Spinal cord (tissue), 10 donors: Measurements from ENCODE around the gene MYH14. TPM values are rescaled to one million over a fixed set of nuclear protein-coding genes. Genes with fewer than 3 reads are reported as not detected.

ENCODE experiments used
- DNase-seq, 6 donors: peaks; one replicate each; pipeline versions ENCODE4 v3.0.0 to v3.0.0-alpha.2; 2013 to 2015; ENCODE audit warnings: low spot score in 6 of 6, low read depth in 4 of 6
- H3K27ac ChIP-seq: one replicate; pipeline ENCODE4 v1.5.1; 2013; ENCODE audit warnings: low read depth, low read length, control low read depth
- H3K27me3 ChIP-seq: one replicate; pipeline ENCODE4 v1.6.1; 2013; ENCODE audit warnings: low read length; ENCODE audit not compliant: control insufficient read depth, insufficient read depth
- H3K36me3 ChIP-seq: one replicate; pipeline ENCODE4 v1.6.1; 2013; ENCODE audit warnings: low read length; ENCODE audit not compliant: control insufficient read depth, insufficient read depth
- H3K4me1 ChIP-seq: one replicate; pipeline ENCODE4 v1.6.1; 2013; ENCODE audit warnings: low read length; ENCODE audit not compliant: control insufficient read depth, insufficient read depth
- H3K4me3 ChIP-seq: one replicate; pipeline ENCODE4 v1.5.1; 2013; ENCODE audit warnings: low read depth, low read length, control low read depth
- H3K9me3 ChIP-seq: one replicate; pipeline ENCODE4 v1.6.1; 2013; ENCODE audit warnings: low read length; ENCODE audit not compliant: control insufficient read depth, insufficient read depth
- WGBS: methylation state at CpG from one replicate; pipeline ENCODE4 v1.1.5; 2013; ENCODE audit warnings: missing lambda C conversion rate; ENCODE audit not compliant: insufficient coverage; 5-methylcytosine and 5-hydroxymethylcytosine counted together
- polyA plus RNA-seq, 2 donors: library from polyadenylated mRNA; unstranded; fragments of 120-200 nt; gene quantifications; one replicate each; pipeline ENCODE4 v1.2.1, GENCODE V29; 2013; ENCODE audit not compliant: insufficient read length in 2 of 2
- total RNA-seq, 2 donors: library from RNA; depleted of rRNA in 1 of 2; stranded (reverse); fragments of 120-200 nt in 1 of 2; fragments of >200 nt in 1 of 2; gene quantifications; one replicate each; pipeline versions ENCODE4 v1.2.3 to v1.2.4, GENCODE V29; 2013 to 2014
- donor health status: healthy.

MYH14 gene
- total and polyA plus RNA-seq, 4 donors, result 4.1 to 16.8 (median 10.9) TPM

DNA sequence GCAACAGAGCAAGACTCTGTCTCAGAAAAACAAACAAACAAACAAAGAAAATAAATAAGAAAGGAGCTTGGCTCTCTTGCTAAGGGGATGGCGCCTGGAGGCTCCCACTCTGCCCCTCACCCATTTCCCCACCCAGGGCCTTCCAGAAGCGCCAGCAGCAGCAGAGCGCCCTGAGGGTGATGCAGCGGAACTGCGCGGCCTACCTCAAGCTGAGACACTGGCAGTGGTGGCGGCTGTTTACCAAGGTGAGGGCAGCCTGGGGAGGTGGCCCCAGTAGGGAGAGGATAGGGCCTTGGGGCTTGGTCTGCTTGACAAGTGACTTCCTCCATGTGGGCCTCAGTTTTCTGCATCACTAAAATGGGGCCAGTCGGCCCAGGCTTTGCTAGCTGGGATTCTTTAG is 59.8 kb downstream of the MYH14 start:
- H3K4me1 ChIP-seq, result no peaks in the 10 kb centered on the region
- H3K27me3 ChIP-seq, result no peaks in the 10 kb centered on the region
- DNase-seq, result no peak
- H3K4me3 ChIP-seq, result no peak overlapping the region
- 92% methylated on average over 5 of the region's 8 CpGs for WGBS
- no peak overlapping the region for H3K27ac ChIP-seq
- H3K36me3 ChIP-seq, result peaks cover 62% of the 10 kb centered on the region
- no peaks in the 10 kb centered on the region for H3K9me3 ChIP-seq

GRCh38 chr19:50264483-50265186 is 61.2 kb downstream of the MYH14 start:
- Histone ChIP-seq H3K9me3 (no peaks in the 10 kb centered on the region), H3K27me3 (no peaks in the 10 kb centered on the region), H3K4me3 (no peak overlapping the region), H3K36me3 (peaks cover 62% of the 10 kb centered on the region), H3K4me1 (no peaks in the 10 kb centered on the region), H3K27ac (no peak overlapping the region)
- DNase-seq, result no peak
- WGBS, result 90% methylated on average over 8 of the region's 8 CpGs

DNA sequence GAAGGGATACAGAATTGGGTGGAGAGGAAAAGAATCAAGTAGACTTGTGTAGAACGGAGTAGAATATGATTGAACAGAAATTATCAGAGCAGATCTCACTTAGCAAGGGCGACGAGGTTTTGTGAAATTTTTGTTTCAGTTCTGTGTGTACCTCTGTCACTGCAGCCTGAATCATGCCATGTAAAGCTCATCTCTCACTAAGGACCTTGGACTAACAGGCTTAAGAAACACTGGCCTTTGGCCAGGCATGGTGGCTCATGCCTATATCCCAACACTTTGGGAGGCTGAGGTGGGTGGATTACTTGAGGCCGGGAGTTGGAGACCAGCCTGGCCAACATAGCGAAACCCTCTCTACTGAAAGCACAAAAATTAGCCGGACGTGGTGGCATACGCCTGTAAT is 62.6 kb downstream of the MYH14 start:
- 100% methylated on average over 4 of the region's 8 CpGs for WGBS
- no peak for DNase-seq

DNA sequence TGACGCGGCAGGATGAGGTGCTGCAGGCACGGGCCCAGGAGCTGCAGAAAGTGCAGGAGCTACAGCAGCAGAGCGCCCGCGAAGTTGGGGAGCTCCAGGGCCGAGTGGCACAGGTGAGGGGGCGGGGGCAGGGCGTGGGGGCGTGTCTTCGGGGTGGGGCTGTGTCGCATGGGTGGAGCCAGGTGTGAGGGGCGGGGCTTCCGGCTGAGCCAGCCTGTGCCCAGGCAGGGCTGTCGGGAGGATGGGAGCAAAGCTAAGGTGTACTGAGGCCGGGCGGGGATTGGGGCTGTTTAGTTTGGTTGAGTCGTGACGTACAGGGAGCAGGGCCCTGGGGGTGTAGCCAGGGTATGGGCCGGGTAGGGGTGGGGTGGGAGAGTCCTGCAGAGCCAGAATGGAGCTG is 63.5 kb downstream of the MYH14 start:
- WGBS, result 21% methylated on average over 20 of the region's 20 CpGs
- H3K36me3 ChIP-seq, result peaks cover 62% of the 10 kb centered on the region

More for the DNA sequence above, 62.6 kb downstream of the MYH14 start:
- no peaks in the 10 kb centered on the region for H3K9me3 ChIP-seq
- no peaks in the 10 kb centered on the region for H3K4me1 ChIP-seq
- peaks cover 60% of the 10 kb centered on the region for H3K36me3 ChIP-seq
- H3K4me3 ChIP-seq, result no peak overlapping the region
- H3K27ac ChIP-seq, result no peak overlapping the region
- H3K27me3 ChIP-seq, result no peaks in the 10 kb centered on the region

GRCh38 chr19:50268041-50268440 is 64.6 kb downstream of the MYH14 start:
- WGBS, result 94% methylated on average over 10 of the region's 13 CpGs
- no peak for DNase-seq
- H3K27me3 ChIP-seq, result no peaks in the 10 kb centered on the region

More for the DNA sequence above, 63.5 kb downstream of the MYH14 start:
- Histone ChIP-seq H3K27ac (no peak overlapping the region), H3K4me1 (no peaks in the 10 kb centered on the region), H3K27me3 (no peaks in the 10 kb centered on the region), H3K4me3 (no peak overlapping the region), H3K9me3 (no peaks in the 10 kb centered on the region)
- DNase-seq, result no peak

GRCh38 chr19:50268501-50268900 is 65.1 kb downstream of the MYH14 start:
- Histone ChIP-seq H3K27me3 (no peaks in the 10 kb centered on the region), H3K4me3 (no peak overlapping the region), H3K9me3 (no peaks in the 10 kb centered on the region), H3K36me3 (peaks cover 62% of the 10 kb centered on the region), H3K4me1 (no peaks in the 10 kb centered on the region), H3K27ac (no peak overlapping the region)
- WGBS, result 99% methylated on average over 5 of the region's 5 CpGs
- DNase-seq, result no peak

More at GRCh38 chr19:50268041-50268440, 64.6 kb downstream of the MYH14 start:
- Histone ChIP-seq H3K4me3 (no peak overlapping the region), H3K4me1 (no peaks in the 10 kb centered on the region), H3K9me3 (no peaks in the 10 kb centered on the region), H3K36me3 (peaks cover 64% of the 10 kb centered on the region), H3K27ac (no peak overlapping the region)

DNA sequence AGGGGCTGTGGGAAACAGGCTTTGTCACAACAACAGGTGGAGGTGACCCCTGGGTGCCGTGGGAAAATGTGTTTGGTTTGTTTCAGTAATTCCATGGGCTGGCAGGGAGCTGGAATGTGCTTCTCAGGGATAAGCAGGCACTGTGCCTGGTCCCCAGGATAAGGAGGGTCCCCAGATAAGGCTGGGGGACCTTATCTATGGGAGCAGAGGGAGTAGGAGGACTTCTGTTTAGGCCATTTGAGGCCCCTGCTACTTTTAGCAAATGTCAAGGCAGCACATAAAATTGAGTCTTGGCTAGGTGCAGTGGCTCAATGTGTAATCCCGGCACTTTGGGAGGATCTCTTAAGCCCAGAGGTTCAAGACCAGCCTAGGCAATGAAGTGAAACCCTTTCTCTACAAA is 66.2 kb downstream of the MYH14 start:
- Histone ChIP-seq H3K27me3 (no peaks in the 10 kb centered on the region), H3K36me3 (peaks cover 59% of the 10 kb centered on the region), H3K4me3 (no peak overlapping the region), H3K4me1 (no peaks in the 10 kb centered on the region), H3K9me3 (no peaks in the 10 kb centered on the region), H3K27ac (no peak overlapping the region)
- no peak for DNase-seq
- 79% methylated on average over 2 of the region's 2 CpGs for WGBS

- DNase-seq, result no peak
- WGBS, result 92% methylated on average over 13 of the region's 14 CpGs
- no peak overlapping the region for H3K27ac ChIP-seq
Measured at GRCh38 chr19:50272263-50272897, 69.0 kb downstream of the MYH14 start.

DNA sequence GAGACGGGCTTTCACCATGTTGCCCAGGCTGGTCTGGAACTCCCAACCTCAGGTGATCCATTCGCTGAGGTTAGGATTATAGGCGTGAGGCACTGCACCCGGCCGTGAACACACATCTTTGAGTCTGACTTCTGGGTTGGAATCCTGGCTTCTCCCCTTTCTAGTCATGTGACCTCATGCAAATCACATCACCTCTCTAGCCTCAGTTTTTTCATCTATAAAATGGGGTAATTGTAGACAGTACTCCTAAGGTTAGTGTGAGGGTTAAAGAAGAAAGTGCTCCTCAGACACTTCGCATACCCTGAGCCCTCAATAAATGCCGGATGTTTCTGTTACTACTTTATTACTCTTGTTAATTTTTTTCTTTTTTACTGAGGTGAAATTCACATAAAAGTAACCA is 70.4 kb downstream of the MYH14 start:
- no peak for DNase-seq
- Histone ChIP-seq H3K27me3 (no peaks in the 10 kb centered on the region), H3K4me1 (no peaks in the 10 kb centered on the region), H3K27ac (no peak overlapping the region), H3K36me3 (peaks cover 70% of the 10 kb centered on the region), H3K9me3 (no peaks in the 10 kb centered on the region), H3K4me3 (no peak overlapping the region)
- 89% methylated on average over 4 of the region's 7 CpGs for WGBS

More at GRCh38 chr19:50272263-50272897, 69.0 kb downstream of the MYH14 start:
- Histone ChIP-seq H3K4me1 (no peaks in the 10 kb centered on the region), H3K27me3 (no peaks in the 10 kb centered on the region), H3K4me3 (no peak overlapping the region), H3K36me3 (peaks cover 67% of the 10 kb centered on the region), H3K9me3 (no peaks in the 10 kb centered on the region)
